ENCODE measurements around the gene SURF6. TPM values are rescaled to one million over a fixed set of nuclear protein-coding genes. Genes with fewer than 3 reads are reported as not detected.

SURF6 gene
- total and polyA plus RNA-seq, 10 donors = 13.2 to 28.6 (median 17.2) TPM

GRCh38 chr9:133362359-133363044, 26.5 kb upstream of the SURF6 start:
- Histone ChIP-seq H3K36me3 (peaks cover 0 to 98% (median 80%) of the 10 kb centered on the region in 6 donors), H3K9me3 (no peaks in the 10 kb centered on the region), H3K27me3 (replicated peaks in 1 of 7) (no peaks in the 10 kb centered on the region), H3K4me1 (peaks cover 2 to 62% (median 32%) of the 10 kb centered on the region in 6 donors), H3K27ac (no peak overlapping the region), H3K4me3 (no peak overlapping the region)
- 89 to 94% (median 91%) methylated on average over 12 to 15 of the region's 15 CpGs for WGBS, 5 donors
- intact Hi-C loops (cut with DNase I; ENCODE audit: low total_unique reads) = no loop called here
- TF ChIP-seq, protein P1, sequence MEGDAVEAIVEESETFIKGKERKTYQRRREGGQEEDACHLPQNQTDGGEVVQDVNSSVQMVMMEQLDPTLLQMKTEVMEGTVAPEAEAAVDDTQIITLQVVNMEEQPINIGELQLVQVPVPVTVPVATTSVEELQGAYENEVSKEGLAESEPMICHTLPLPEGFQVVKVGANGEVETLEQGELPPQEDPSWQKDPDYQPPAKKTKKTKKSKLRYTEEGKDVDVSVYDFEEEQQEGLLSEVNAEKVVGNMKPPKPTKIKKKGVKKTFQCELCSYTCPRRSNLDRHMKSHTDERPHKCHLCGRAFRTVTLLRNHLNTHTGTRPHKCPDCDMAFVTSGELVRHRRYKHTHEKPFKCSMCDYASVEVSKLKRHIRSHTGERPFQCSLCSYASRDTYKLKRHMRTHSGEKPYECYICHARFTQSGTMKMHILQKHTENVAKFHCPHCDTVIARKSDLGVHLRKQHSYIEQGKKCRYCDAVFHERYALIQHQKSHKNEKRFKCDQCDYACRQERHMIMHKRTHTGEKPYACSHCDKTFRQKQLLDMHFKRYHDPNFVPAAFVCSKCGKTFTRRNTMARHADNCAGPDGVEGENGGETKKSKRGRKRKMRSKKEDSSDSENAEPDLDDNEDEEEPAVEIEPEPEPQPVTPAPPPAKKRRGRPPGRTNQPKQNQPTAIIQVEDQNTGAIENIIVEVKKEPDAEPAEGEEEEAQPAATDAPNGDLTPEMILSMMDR (IDR thresholded peaks at IDR 0.05 in 8 of 11, conservative IDR thresholded peaks at IDR 0.05 in 3 of 11) = no peak
- peak; percentile 33 to 71 (median 50) for TF ChIP-seq POLR2AphosphoS5 (IDR thresholded peaks at IDR 0.05)
- DNase-seq = no peak

GRCh38 chr9:133361507-133362092, 25.6 kb upstream of the SURF6 start:
- no peak for DNase-seq
- Histone ChIP-seq H3K9me3 (no peaks in the 10 kb centered on the region), H3K27ac (no peak overlapping the region), H3K36me3 (peaks cover 0 to 89% (median 71%) of the 10 kb centered on the region in 6 donors), H3K27me3 (replicated peaks in 1 of 7) (no peaks in the 10 kb centered on the region), H3K4me1 (peaks cover 8 to 61% (median 34%) of the 10 kb centered on the region in 6 donors), H3K4me3 (no peak overlapping the region)
- no peak for TF ChIP-seq POLR2A (IDR thresholded peaks at IDR 0.05)
- peak in 1 of 3 donors; percentile 26 for TF ChIP-seq POLR2AphosphoS5 (IDR thresholded peaks at IDR 0.05)
- intact Hi-C loops (cut with DNase I; ENCODE audit: low total_unique reads) = no loop called here
- WGBS, 5 donors = 72 to 86% (median 81%) methylated on average over 13 of the region's 13 CpGs

- Histone ChIP-seq H3K9me3 (no peaks in the 10 kb centered on the region), H3K4me3 (no peak overlapping the region), H3K27me3 (replicated peaks in 1 of 7) (no peaks in the 10 kb centered on the region), H3K27ac (peak overlapping the region in 2 of 8 donors; percentile 10 to 33), H3K4me1 (peaks cover 8 to 61% (median 34%) of the 10 kb centered on the region in 6 donors), H3K36me3 (peaks cover 0 to 80% (median 62%) of the 10 kb centered on the region in 6 donors)
- TF ChIP-seq POLR2A (IDR thresholded peaks at IDR 0.05) (no peak), POLR2AphosphoS5 (IDR thresholded peaks at IDR 0.05) (peak; percentile 22 to 41 (median 41))
- 77 to 82% (median 81%) methylated on average over 20 to 21 of the region's 21 CpGs for WGBS, 5 donors
- no peak for DNase-seq
- intact Hi-C loops (cut with DNase I; ENCODE audit: low total_unique reads) = no loop called here
Observed at GRCh38 chr9:133360400-133361393, 24.7 kb upstream of the SURF6 start.

GRCh38 chr9:133359399-133360175, 23.6 kb upstream of the SURF6 start:
- intact Hi-C loops (cut with DNase I; ENCODE audit: low total_unique reads) = no loop called here
- peaks cover 0 to 72% (median 51%) of the 10 kb centered on the region in 6 donors for H3K36me3 ChIP-seq

More at GRCh38 chr9:133359399-133360175, 23.6 kb upstream of the SURF6 start:
- H3K27me3 ChIP-seq (replicated peaks in 1 of 7) = no peaks in the 10 kb centered on the region
- peak overlapping the region in 2 of 8 donors; percentile 21 to 91 for H3K27ac ChIP-seq
- TF ChIP-seq POLR2AphosphoS5 (IDR thresholded peaks at IDR 0.05) (peak in 2 of 3 donors; percentile 2 to 63), POLR2A (IDR thresholded peaks at IDR 0.05) (no peak)
- TF ChIP-seq, protein P1 (IDR thresholded peaks at IDR 0.05 in 8 of 11, conservative IDR thresholded peaks at IDR 0.05 in 3 of 11) = peak in 1 of 11 experiments; percentile 24
- 71 to 82% (median 73%) methylated on average over 13 to 20 of the region's 20 CpGs for WGBS, 5 donors
- no peak overlapping the region for H3K4me3 ChIP-seq
- peaks cover 19 to 73% (median 45%) of the 10 kb centered on the region in 6 donors for H3K4me1 ChIP-seq
- no peaks in the 10 kb centered on the region for H3K9me3 ChIP-seq
- DNase-seq = no peak
